ENCODE measurements around the gene MARF1. TPM values are rescaled to one million over a fixed set of nuclear protein-coding genes. Genes with fewer than 3 reads are reported as not detected.

The MARF1 gene
- total RNA-seq, 1 experiment from 2014 or later = 51.5 TPM

DNA sequence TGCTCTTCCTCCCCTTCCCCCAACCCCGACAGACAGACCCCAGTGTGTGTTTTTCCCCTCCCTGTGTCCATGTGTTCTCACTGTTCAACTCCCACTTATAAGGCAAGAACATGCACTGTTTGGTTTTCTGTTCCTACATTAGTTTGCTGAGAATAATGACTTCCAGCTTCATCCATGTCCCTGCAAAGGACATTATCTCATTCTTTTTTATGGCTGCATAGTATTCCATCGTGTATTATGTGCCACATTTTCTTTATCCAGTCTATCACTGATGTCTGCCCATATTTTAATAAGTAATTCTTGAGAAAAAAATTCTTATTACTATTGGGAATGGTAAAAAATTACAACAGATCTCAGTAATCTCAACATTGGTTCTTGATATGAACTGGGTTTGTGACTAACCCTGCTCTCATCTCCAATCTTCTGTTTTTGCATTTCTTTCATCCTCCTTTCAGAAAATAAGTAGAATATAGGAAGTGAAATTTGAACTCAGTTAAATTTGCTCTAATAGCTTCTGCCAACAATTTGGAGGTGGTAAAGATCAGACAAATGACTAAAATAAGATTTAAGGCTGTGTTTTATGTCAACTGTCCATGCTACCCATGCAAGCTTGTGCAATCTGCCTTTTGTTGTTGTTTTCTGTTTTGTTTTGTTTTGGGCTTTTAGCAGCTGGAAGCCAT lies 11.1 kb downstream of the MARF1 start:
- H3K27ac ChIP-seq (ENCODE audit: low read length) = no peak overlapping the region
- no peaks in the 10 kb centered on the region for H3K9me3 ChIP-seq (ENCODE audit: control insufficient read depth, insufficient read depth, low read depth, low read length)
- CTCF ChIA-PET = no interaction called here
- H3K27me3 ChIP-seq (ENCODE audit: control insufficient read depth, insufficient read depth, low read length) = no peaks in the 10 kb centered on the region
- in situ Hi-C loops (cut with HindIII; ENCODE audit: low pct_unique_long_range_greater_than_20kb, low sequenced_read_pairs) (no loop called here), intact Hi-C loops (cut with micrococcal nuclease; ENCODE audit: unreplicated experiment) (no loop called here)
- H3K4me3 ChIP-seq (ENCODE audit: low read depth in 2 of 2, low read length in 2 of 2) = no peak overlapping the region
- POLR2A ChIA-PET = no interaction called here
- DNase-seq (ENCODE audit: low read depth, low spot score) (no peak), ATAC-seq (no peak)
- peaks cover 22% of the 10 kb centered on the region for H3K36me3 ChIP-seq (ENCODE audit: control insufficient read depth, insufficient read depth, low read length)
- no TSS peak for BruUV-seq (replicated peaks)
- no peaks in the 10 kb centered on the region for H3K4me1 ChIP-seq (ENCODE audit: control insufficient read depth, insufficient read depth, low read length)
- TF ChIP-seq, protein P1, sequence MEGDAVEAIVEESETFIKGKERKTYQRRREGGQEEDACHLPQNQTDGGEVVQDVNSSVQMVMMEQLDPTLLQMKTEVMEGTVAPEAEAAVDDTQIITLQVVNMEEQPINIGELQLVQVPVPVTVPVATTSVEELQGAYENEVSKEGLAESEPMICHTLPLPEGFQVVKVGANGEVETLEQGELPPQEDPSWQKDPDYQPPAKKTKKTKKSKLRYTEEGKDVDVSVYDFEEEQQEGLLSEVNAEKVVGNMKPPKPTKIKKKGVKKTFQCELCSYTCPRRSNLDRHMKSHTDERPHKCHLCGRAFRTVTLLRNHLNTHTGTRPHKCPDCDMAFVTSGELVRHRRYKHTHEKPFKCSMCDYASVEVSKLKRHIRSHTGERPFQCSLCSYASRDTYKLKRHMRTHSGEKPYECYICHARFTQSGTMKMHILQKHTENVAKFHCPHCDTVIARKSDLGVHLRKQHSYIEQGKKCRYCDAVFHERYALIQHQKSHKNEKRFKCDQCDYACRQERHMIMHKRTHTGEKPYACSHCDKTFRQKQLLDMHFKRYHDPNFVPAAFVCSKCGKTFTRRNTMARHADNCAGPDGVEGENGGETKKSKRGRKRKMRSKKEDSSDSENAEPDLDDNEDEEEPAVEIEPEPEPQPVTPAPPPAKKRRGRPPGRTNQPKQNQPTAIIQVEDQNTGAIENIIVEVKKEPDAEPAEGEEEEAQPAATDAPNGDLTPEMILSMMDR (IDR thresholded peaks at IDR 0.05) = no peak
- no peak for TF ChIP-seq SIN3A (IDR thresholded peaks at IDR 0.05; ENCODE audit: borderline replicate concordance, insufficient read depth, low read depth, low read length)
- no peak for TF ChIP-seq TCF7L2 (IDR thresholded peaks at IDR 0.05; ENCODE audit: low read depth, low read length)
- no peak for TF ChIP-seq POLR2AphosphoS5 (IDR thresholded peaks at IDR 0.05; ENCODE audit: low read depth, low read length)
- TF ChIP-seq, protein P2, sequence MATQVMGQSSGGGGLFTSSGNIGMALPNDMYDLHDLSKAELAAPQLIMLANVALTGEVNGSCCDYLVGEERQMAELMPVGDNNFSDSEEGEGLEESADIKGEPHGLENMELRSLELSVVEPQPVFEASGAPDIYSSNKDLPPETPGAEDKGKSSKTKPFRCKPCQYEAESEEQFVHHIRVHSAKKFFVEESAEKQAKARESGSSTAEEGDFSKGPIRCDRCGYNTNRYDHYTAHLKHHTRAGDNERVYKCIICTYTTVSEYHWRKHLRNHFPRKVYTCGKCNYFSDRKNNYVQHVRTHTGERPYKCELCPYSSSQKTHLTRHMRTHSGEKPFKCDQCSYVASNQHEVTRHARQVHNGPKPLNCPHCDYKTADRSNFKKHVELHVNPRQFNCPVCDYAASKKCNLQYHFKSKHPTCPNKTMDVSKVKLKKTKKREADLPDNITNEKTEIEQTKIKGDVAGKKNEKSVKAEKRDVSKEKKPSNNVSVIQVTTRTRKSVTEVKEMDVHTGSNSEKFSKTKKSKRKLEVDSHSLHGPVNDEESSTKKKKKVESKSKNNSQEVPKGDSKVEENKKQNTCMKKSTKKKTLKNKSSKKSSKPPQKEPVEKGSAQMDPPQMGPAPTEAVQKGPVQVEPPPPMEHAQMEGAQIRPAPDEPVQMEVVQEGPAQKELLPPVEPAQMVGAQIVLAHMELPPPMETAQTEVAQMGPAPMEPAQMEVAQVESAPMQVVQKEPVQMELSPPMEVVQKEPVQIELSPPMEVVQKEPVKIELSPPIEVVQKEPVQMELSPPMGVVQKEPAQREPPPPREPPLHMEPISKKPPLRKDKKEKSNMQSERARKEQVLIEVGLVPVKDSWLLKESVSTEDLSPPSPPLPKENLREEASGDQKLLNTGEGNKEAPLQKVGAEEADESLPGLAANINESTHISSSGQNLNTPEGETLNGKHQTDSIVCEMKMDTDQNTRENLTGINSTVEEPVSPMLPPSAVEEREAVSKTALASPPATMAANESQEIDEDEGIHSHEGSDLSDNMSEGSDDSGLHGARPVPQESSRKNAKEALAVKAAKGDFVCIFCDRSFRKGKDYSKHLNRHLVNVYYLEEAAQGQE (IDR thresholded peaks at IDR 0.05; ENCODE audit: insufficient read depth in 1 of 2, low read depth in 2 of 2, low read length in 1 of 2) = no peak

DNA sequence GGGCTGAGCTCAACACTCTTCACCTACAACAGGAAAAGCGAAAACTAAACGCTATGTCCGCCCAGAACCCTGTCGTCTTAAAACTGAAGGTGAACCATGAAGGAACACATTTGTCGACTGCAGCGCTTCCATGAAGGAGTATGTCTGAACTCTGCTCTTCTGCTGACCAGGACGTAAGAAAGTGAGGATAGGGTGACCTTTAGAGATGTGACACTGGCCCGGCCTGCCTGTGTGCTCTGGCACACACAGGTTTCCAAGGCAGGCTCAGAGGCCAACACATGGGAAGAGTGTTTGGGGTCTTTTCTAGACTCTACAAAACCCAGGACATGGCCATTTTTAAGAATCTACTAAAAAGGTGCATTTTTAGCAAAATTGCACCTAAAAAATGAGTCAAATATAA lies 21.1 kb downstream of the MARF1 start:
- Histone ChIP-seq H3K27ac (ENCODE audit: low read length) (no peak overlapping the region), H3K27me3 (ENCODE audit: control insufficient read depth, insufficient read depth, low read length) (no peaks in the 10 kb centered on the region), H3K9me3 (ENCODE audit: control insufficient read depth, insufficient read depth, low read depth, low read length) (no peaks in the 10 kb centered on the region), H3K36me3 (ENCODE audit: control insufficient read depth, insufficient read depth, low read length) (peaks cover 23% of the 10 kb centered on the region), H3K4me3 (ENCODE audit: low read depth in 2 of 2, low read length in 2 of 2) (no peak overlapping the region), H3K4me1 (ENCODE audit: control insufficient read depth, insufficient read depth, low read length) (no peaks in the 10 kb centered on the region)
- ChIA-PET CTCF (interaction anchor here (0.6 to 1.6 kb wide), 2 partner anchors 21 to 142 kb away, joined by 3 to 4 read pairs; partner anchors contain the start of gene MARF1), POLR2A (interaction anchor here (0.6 kb wide), 1 partner anchor 1470 kb away, joined by 3 read pairs; no protein-coding TSS in a partner anchor)
- in situ Hi-C loops (cut with HindIII; ENCODE audit: low pct_unique_long_range_greater_than_20kb, low sequenced_read_pairs) (no loop called here), intact Hi-C loops (cut with micrococcal nuclease; ENCODE audit: unreplicated experiment) (no loop called here)
- ATAC-seq (no peak), DNase-seq (ENCODE audit: low read depth, low spot score) (no peak)
- TF ChIP-seq SIN3A (IDR thresholded peaks at IDR 0.05; ENCODE audit: borderline replicate concordance, insufficient read depth, low read depth, low read length) (no peak), TCF7L2 (IDR thresholded peaks at IDR 0.05; ENCODE audit: low read depth, low read length) (no peak), POLR2AphosphoS5 (IDR thresholded peaks at IDR 0.05; ENCODE audit: low read depth, low read length) (no peak)
- TF ChIP-seq, protein P2 (IDR thresholded peaks at IDR 0.05; ENCODE audit: insufficient read depth in 1 of 2, low read depth in 2 of 2, low read length in 1 of 2) = no peak
- TF ChIP-seq, protein P1 (IDR thresholded peaks at IDR 0.05) = no peak
- no TSS peak for BruUV-seq (replicated peaks)
